A549 (cell line): ENCODE data around the gene C19orf47. TPM values are rescaled to one million over a fixed set of nuclear protein-coding genes. Genes with fewer than 3 reads are reported as not detected.

Source experiments
- ATAC-seq, 2 experiments: fragments of 200-7000 bp in 1 of 2; fragments of >200 bp in 1 of 2; cut with Nextera tagmentation in 1 of 2; cut with Tn5 transposase in 1 of 2; 3 replicates each; pipeline versions ENCODE4 v1.8.0 to v1.9.1; 2018 to 2020; ENCODE audit warnings: mild to moderate bottlenecking in 1 of 2, moderate library complexity in 1 of 2
- CTCF ChIA-PET: fragments of 300-600 bp; sonication (Branson Sonifier 250); formaldehyde crosslinking; extraction: SDS; loops from one replicate; lab custom pipeline; 2021; ENCODE audit warnings: antibody characterized with exemption, inconsistent platforms; lab: Yijun Ruan, JAX
- POLR2A ChIA-PET: fragments of 350-600 bp; formaldehyde crosslinking; extraction: SDS; loops from one replicate; lab custom pipeline; 2021; ENCODE audit warnings: antibody characterized with exemption, inconsistent platforms; lab: Yijun Ruan, JAX
- DNase-seq, 2 experiments: peaks; one replicate each; pipeline versions ENCODE4 v3.0.0 to v3.0.0-alpha.2; 2011 to 2016; ENCODE audit warnings: low read depth in 1 of 2, low spot score in 1 of 2
- FAIRE-seq: peaks from 2 replicates; lab custom pipeline; 2011; peaks lifted over from hg19 to GRCh38; lab: Jason Lieb, UNC
- H3K27ac ChIP-seq, 2 experiments: fragments of >200 bp; sonication (Bioruptor Twin); formaldehyde crosslinking; 3 replicates each; pipeline ENCODE4 v1.5.1; 2016 to 2017
- H3K4me1 ChIP-seq: fragments of >200 bp; sonication (Bioruptor Twin); formaldehyde crosslinking; 3 replicates; pipeline ENCODE4 v1.6.1; 2016
- H3K4me2 ChIP-seq: fragments of >200 bp; sonication (Bioruptor Twin); formaldehyde crosslinking; 3 replicates; pipeline ENCODE4 v1.6.1; 2016
- H3K4me3 ChIP-seq: fragments of >200 bp; sonication (Bioruptor Twin); formaldehyde crosslinking; 3 replicates; pipeline ENCODE4 v1.5.1; 2016
- H3K9me3 ChIP-seq: fragments of >200 bp; sonication (Bioruptor Twin); formaldehyde crosslinking; 3 replicates; pipeline ENCODE4 v1.6.1; 2016
- CEBPB ChIP-seq, 2 experiments: fragments of >200 bp in 1 of 2; sonication (Bioruptor Twin) in 1 of 2; formaldehyde crosslinking in 1 of 2; IDR thresholded peaks; 2 replicates each; pipeline ENCODE4 v1.6.1; 2012 to 2016
- CHD2 ChIP-seq: fragments of 150-350 bp; IDR thresholded peaks from 2 replicates; pipeline ENCODE4 v1.6.1; 2014; ENCODE audit warnings: low read length; ENCODE audit not compliant: partially characterized antibody
- EHF ChIP-seq: fragments of 250-450 bp; sonication (Bioruptor Pico); IDR thresholded peaks from 2 replicates; pipeline ENCODE4 v1.5.0; 2020; ENCODE audit warnings: mild to moderate bottlenecking
- FOSB ChIP-seq: fragments of 250-450 bp; sonication (Bioruptor Pico); IDR thresholded peaks from 2 replicates; pipeline ENCODE4 v1.5.0; 2020; ENCODE audit warnings: mild to moderate bottlenecking, moderate library complexity
- GATA3 ChIP-seq: IDR thresholded peaks from 2 replicates; pipeline ENCODE4 v1.6.1; 2012; ENCODE audit warnings: borderline replicate concordance
- HEYL ChIP-seq: fragments of 250-450 bp; sonication (Bioruptor Pico); IDR thresholded peaks from 2 replicates; pipeline ENCODE4 v1.8.0; 2021; ENCODE audit warnings: mild to moderate bottlenecking, moderate library complexity
- HOXB13 ChIP-seq: fragments of 250-450 bp; sonication (Bioruptor Pico); IDR thresholded peaks from 2 replicates; pipeline ENCODE4 v1.5.0; 2020; ENCODE audit warnings: low read depth, mild to moderate bottlenecking, moderate library complexity
- MAFK ChIP-seq: fragments of 450-650 bp; IDR thresholded peaks from 2 replicates; pipeline ENCODE4 v1.6.1; 2014; ENCODE audit not compliant: partially characterized antibody
- NFE2L2 ChIP-seq: fragments of 150-350 bp; conservative IDR thresholded peaks from 2 replicates; pipeline ENCODE4 v1.6.1; 2014; ENCODE audit warnings: low read length
- PHF8 ChIP-seq: fragments of 200-600 bp; sonication (generic); IDR thresholded peaks from 2 replicates; pipeline ENCODE4 v1.6.1; 2016; ENCODE audit warnings: low read depth, mild to moderate bottlenecking, antibody characterized with exemption, moderate library complexity, borderline replicate concordance
- RAD21 ChIP-seq, 2 experiments: fragments of >200 bp in 1 of 2; sonication (Bioruptor Twin) in 1 of 2; formaldehyde crosslinking in 1 of 2; IDR thresholded peaks in 1 of 2; conservative IDR thresholded peaks in 1 of 2; 2 replicates in 1 of 2; 3 replicates in 1 of 2; pipeline ENCODE4 v1.6.1; 2012 to 2018; ENCODE audit warnings: inconsistent platforms in 1 of 2
- RCOR1 ChIP-seq: fragments of 150-350 bp; IDR thresholded peaks from 2 replicates; pipeline ENCODE4 v1.6.1; 2014; ENCODE audit warnings: antibody characterized with exemption, low read length, low read depth
- SMC3 ChIP-seq: fragments of >200 bp; sonication (Bioruptor Twin); formaldehyde crosslinking; IDR thresholded peaks from 3 replicates; pipeline ENCODE4 v1.6.1; 2018; ENCODE audit warnings: inconsistent platforms
- SREBF2 ChIP-seq: fragments of 450-650 bp; IDR thresholded peaks from 2 replicates; pipeline ENCODE4 v1.6.1; 2014; ENCODE audit warnings: mild to moderate bottlenecking, moderate library complexity
- TFCP2L1 ChIP-seq: fragments of 250-450 bp; sonication (Bioruptor Pico); IDR thresholded peaks from 2 replicates; pipeline ENCODE4 v1.5.0; 2021; ENCODE audit warnings: mild to moderate bottlenecking
- TP53 ChIP-seq: fragments of 250-450 bp; sonication (Bioruptor Pico); IDR thresholded peaks from 2 replicates; pipeline ENCODE4 v1.5.0; 2021; ENCODE audit warnings: mild to moderate bottlenecking, moderate library complexity
- USF2 ChIP-seq: fragments of 450-650 bp; IDR thresholded peaks from 2 replicates; pipeline ENCODE4 v1.6.1; 2014; ENCODE audit warnings: antibody characterized with exemption
- ZNF302 ChIP-seq: fragments of 250-450 bp; sonication (Bioruptor Pico); IDR thresholded peaks from 2 replicates; pipeline ENCODE4 v1.9.0; 2021; ENCODE audit warnings: inconsistent platforms, mild to moderate bottlenecking, moderate library complexity
- WGBS: methylation state at CpG from one replicate; pipeline ENCODE4 v1.1.6; 2017; ENCODE audit errors: missing lambda C conversion rate; 5-methylcytosine and 5-hydroxymethylcytosine counted together
- polyA plus RNA-seq, 4 experiments: library from polyadenylated mRNA; depleted of rRNA in 3 of 4; stranded (reverse); fragments of >200 nt; fragmentation: RNase III in 1 of 4; extraction: RNeasy Plus Mini Kit Qiagen cat#74134 plus additional on column Dnase treatment in 1 of 4; gene quantifications; 2 replicates in 3 of 4; 3 replicates in 1 of 4; pipeline ENCODE4 v1.2.3, GENCODE V29; 2011 to 2017

Gene C19orf47
- polyA plus RNA-seq, 2 of the 4 experiments (the other 2 are of a cell fraction): 25.7 to 39.8 TPM

DNA sequence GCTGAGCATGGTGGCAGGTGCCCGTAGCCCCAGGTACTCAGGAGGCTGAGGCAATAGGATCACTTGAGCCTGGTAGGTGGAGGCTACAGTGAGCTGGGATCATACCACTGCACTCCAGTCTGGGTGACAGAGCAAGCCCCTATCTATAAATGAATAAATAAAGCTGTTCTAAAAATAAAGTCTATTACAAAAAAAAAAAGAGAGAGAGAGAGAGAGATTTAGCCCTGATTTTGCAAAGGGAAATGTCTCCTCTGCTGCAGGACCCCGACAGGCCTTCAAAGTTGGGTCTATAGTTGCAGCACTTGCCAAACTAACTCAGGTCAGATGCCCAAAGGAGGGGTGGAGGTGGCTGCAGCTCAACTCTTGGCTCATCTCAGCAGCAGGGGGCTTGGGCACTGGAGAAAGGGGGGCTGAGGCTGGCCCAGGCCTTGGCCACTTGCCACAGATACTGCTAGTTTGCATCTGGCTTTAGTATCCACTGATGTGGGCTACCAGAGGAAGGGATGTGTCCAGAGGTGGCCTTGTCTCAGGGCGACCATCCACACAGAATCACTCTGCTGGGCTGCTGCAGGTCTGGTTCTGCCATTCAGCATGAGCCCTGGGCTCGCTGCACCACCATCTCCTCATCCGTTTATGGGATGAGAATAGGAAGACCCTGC is 32.3 kb downstream of the C19orf47 start:
- ATAC-seq (peak; percentile 19 to 37; a peak in 2 of 6 replicates), FAIRE-seq (no peak), DNase-seq (no peak)
- 89% methylated on average over 5 of the region's 5 CpGs for whole genome bisulfite sequencing
- H3K9me3 ChIP-seq: no peaks in the 10 kb centered on the region
- no peak overlapping the region for H3K4me2 ChIP-seq
- TF ChIP-seq HEYL (no peak), SMC3 (no peak), ZNF302 (CRISPR knock-in tag) (no peak), TP53 (CRISPR knock-in tag) (no peak), RAD21 (conservative IDR thresholded peaks at IDR 0.05 in 1 of 2, IDR thresholded peaks at IDR 0.05 in 1 of 2) (no peak), FOSB (no peak), CEBPB (IDR thresholded peaks at IDR 0.05) (no peak)
- no peak overlapping the region for H3K27ac ChIP-seq
- CTCF ChIA-PET: interaction anchor here (0.6 to 12.0 kb wide), 7 partner anchors 9 to 297 kb away, joined by 3 to 142 read pairs (median 3); no protein-coding TSS in a partner anchor
- no peak overlapping the region for H3K4me3 ChIP-seq
- no peaks in the 10 kb centered on the region for H3K4me1 ChIP-seq
- POLR2A ChIA-PET: no interaction called here

- POLR2A ChIA-PET: no interaction called here
- no peak overlapping the region for H3K27ac ChIP-seq
- H3K4me1 ChIP-seq: no peaks in the 10 kb centered on the region
- TF ChIP-seq USF2: no peak
- TF ChIP-seq RAD21 (conservative IDR thresholded peaks at IDR 0.05 in 1 of 2, IDR thresholded peaks at IDR 0.05 in 1 of 2): no peak
- no peak for TF ChIP-seq TFCP2L1 (CRISPR knock-in tag)
- no peak for TF ChIP-seq SMC3
- TF ChIP-seq EHF (CRISPR knock-in tag): no peak
- TF ChIP-seq RCOR1: no peak
- TF ChIP-seq GATA3: no peak
- TF ChIP-seq FOSB: no peak
- TF ChIP-seq ZNF302 (CRISPR knock-in tag): no peak
- TF ChIP-seq SREBF2: no peak
- TF ChIP-seq HOXB13 (CRISPR knock-in tag): no peak
- no peak for TF ChIP-seq PHF8
- no peak for TF ChIP-seq CHD2
- WGBS: 86% methylated on average over 2 of the region's 2 CpGs
- H3K4me2 ChIP-seq: no peak overlapping the region
- CTCF ChIA-PET: interaction anchor here (0.7 to 12.0 kb wide), 4 partner anchors 8 to 121 kb away, joined by 3 to 142 read pairs (median 3); no protein-coding TSS in a partner anchor
- peak; percentile 96 for FAIRE-seq
- ATAC-seq: no peak
- H3K9me3 ChIP-seq: no peaks in the 10 kb centered on the region
- H3K4me3 ChIP-seq: no peak overlapping the region
- DNase-seq: no peak
Observed at GRCh38 chr19:40314656-40315055, 33.5 kb downstream of the C19orf47 start.

- POLR2A ChIA-PET: interaction anchor here (0.7 kb wide), 1 partner anchor 107 kb away, joined by 3 read pairs; no protein-coding TSS in a partner anchor
- peak; percentile 13 for FAIRE-seq
- WGBS: 92% methylated on average over 9 of the region's 9 CpGs
Observed at GRCh38 chr19:40313229-40313983, 34.8 kb downstream of the C19orf47 start.

GRCh38 chr19:40312533-40312932 is 35.7 kb downstream of the C19orf47 start:
- H3K4me2 ChIP-seq: no peak overlapping the region
- H3K4me3 ChIP-seq: no peak overlapping the region
- FAIRE-seq (no peak), DNase-seq (no peak), ATAC-seq (no peak)
- CTCF ChIA-PET: interaction anchor here (0.6 to 1.6 kb wide), 6 partner anchors 10 to 322 kb away, joined by 3 to 4 read pairs (median 3); no protein-coding TSS in a partner anchor
- WGBS: 92% methylated on average over 2 of the region's 2 CpGs
- POLR2A ChIA-PET: interaction anchor here (0.6 kb wide), 1 partner anchor 120 kb away, joined by 4 read pairs; no protein-coding TSS in a partner anchor
- TF ChIP-seq HEYL: no peak
- no peak for TF ChIP-seq MAFK
- H3K9me3 ChIP-seq: no peaks in the 10 kb centered on the region
- H3K4me1 ChIP-seq: no peaks in the 10 kb centered on the region
- H3K27ac ChIP-seq: no peak overlapping the region

More at GRCh38 chr19:40313229-40313983, 34.8 kb downstream of the C19orf47 start:
- Histone ChIP-seq H3K4me1 (no peaks in the 10 kb centered on the region), H3K9me3 (no peaks in the 10 kb centered on the region), H3K27ac (no peak overlapping the region), H3K4me3 (no peak overlapping the region), H3K4me2 (no peak overlapping the region)
- no peak for TF ChIP-seq NFE2L2
- no peak for DNase-seq
- CTCF ChIA-PET: interaction anchor here (0.7 to 12.0 kb wide), 8 partner anchors 7 to 321 kb away, joined by 3 to 142 read pairs (median 3); no protein-coding TSS in a partner anchor
- no peak for ATAC-seq
